ENCODE results near the gene LUZP1.
"Not testable (repeated sequence)": the region's sequence is repeated elsewhere in the genome, so short reads cannot be mapped to it uniquely, and the experiment has no call there.

LUZP1 gene

GRCh38 chr1:23168445-23169194, at the start of gene LUZP1:
Gene LUZP1 (minus strand): TSS chr1:23168856.
- peak; percentile 86 for DNase-seq

GRCh38 chr1:23217421-23218115, 48.9 kb upstream of the LUZP1 start, which contains the start of gene HTR1D:
Gene HTR1D (minus strand): TSS chr1:23217502. CDS start chr1:23194219, 23,283 bp downstream.
- no peak for DNase-seq

- DNase-seq, result peak; percentile 31
These were observed 48.2 kb upstream of the LUZP1 start for GRCh38 chr1:23216771-23217420.

GRCh38 chr1:23215751-23216449, 47.2 kb upstream of the LUZP1 start:
- DNase-seq, result no peak

- no peak for DNase-seq
These were observed 46.6 kb upstream of the LUZP1 start for GRCh38 chr1:23215291-23215690.

GRCh38 chr1:23214640-23215039, 46.0 kb upstream of the LUZP1 start:
- DNase-seq, result no peak

GRCh38 chr1:23211955-23212354, 43.3 kb upstream of the LUZP1 start:
- no peak for DNase-seq

- DNase-seq, result no peak
These were observed 42.3 kb upstream of the LUZP1 start for GRCh38 chr1:23210963-23211362.

GRCh38 chr1:23210351-23210785, 41.7 kb upstream of the LUZP1 start:
- DNase-seq, result peak; percentile 32

- no peak for DNase-seq
These were observed 41.1 kb upstream of the LUZP1 start for GRCh38 chr1:23209770-23210169.

- no peak for DNase-seq
These were observed 39.9 kb upstream of the LUZP1 start for GRCh38 chr1:23208527-23208926.

GRCh38 chr1:23207733-23208132, 39.1 kb upstream of the LUZP1 start:
- not testable (repeated sequence) for DNase-seq

- no peak for DNase-seq
These were observed 33.6 kb upstream of the LUZP1 start for GRCh38 chr1:23202263-23202749.

GRCh38 chr1:23200883-23201282, 32.2 kb upstream of the LUZP1 start:
- no peak for DNase-seq

- DNase-seq, result no peak
These were observed 29.7 kb upstream of the LUZP1 start for GRCh38 chr1:23198373-23198772.

GRCh38 chr1:23196627-23197328, 28.1 kb upstream of the LUZP1 start:
- DNase-seq, result no peak

- no peak for DNase-seq
These were observed 25.7 kb upstream of the LUZP1 start for GRCh38 chr1:23194119-23194984.

GRCh38 chr1:23193391-23194118, 24.9 kb upstream of the LUZP1 start:
- DNase-seq, result no peak

GRCh38 chr1:23191199-23191598, 22.5 kb upstream of the LUZP1 start:
- DNase-seq, result no peak

GRCh38 chr1:23188936-23189452, 20.3 kb upstream of the LUZP1 start:
- not testable (repeated sequence) for DNase-seq
